KMS-11 (cell line): ENCODE measurements around the gene CECR2.

Experiments used
- H2AFZ ChIP-seq: fragments of 200-600 bp; sonication (generic); 2 replicates; pipeline ENCODE4 v1.6.1; 2016; ENCODE audit warnings: antibody characterized with exemption, mixed run types, low read depth
- H3K27ac ChIP-seq: fragments of 200-600 bp; sonication (generic); 2 replicates; pipeline ENCODE4 v1.6.1; 2016; ENCODE audit warnings: mild to moderate bottlenecking, mixed run types
- H3K27me3 ChIP-seq: fragments of 200-600 bp; sonication (generic); 2 replicates; pipeline ENCODE4 v1.6.1; 2017; ENCODE audit warnings: mild to moderate bottlenecking, low read depth, mixed run types, moderate library complexity; ENCODE audit not compliant: insufficient read depth
- H3K36me3 ChIP-seq: fragments of 200-600 bp; sonication (generic); 2 replicates; pipeline ENCODE4 v1.6.1; 2017; ENCODE audit warnings: mild to moderate bottlenecking, mixed run types; ENCODE audit not compliant: insufficient read depth
- H3K4me1 ChIP-seq: fragments of 200-600 bp; sonication (generic); 2 replicates; pipeline ENCODE4 v1.6.1; 2016; ENCODE audit warnings: mild to moderate bottlenecking, low read depth, mixed run types; ENCODE audit not compliant: poor library complexity, severe bottlenecking
- H3K4me2 ChIP-seq: fragments of 200-600 bp; sonication (generic); 2 replicates; pipeline ENCODE4 v1.7.0; 2016; ENCODE audit warnings: mild to moderate bottlenecking, mixed run types
- H3K4me3 ChIP-seq: fragments of 200-600 bp; sonication (generic); IDR thresholded peaks from 2 replicates; pipeline ENCODE4 v1.6.1; 2017; ENCODE audit warnings: low read depth, low read length, mixed read lengths; ENCODE audit not compliant: insufficient read depth
- H3K79me2 ChIP-seq: fragments of 200-600 bp; sonication (generic); 2 replicates; pipeline ENCODE4 v1.6.1; 2016; ENCODE audit warnings: low read depth, mixed run types; ENCODE audit not compliant: insufficient read depth
- H3K9ac ChIP-seq: fragments of 200-600 bp; sonication (generic); 2 replicates; pipeline ENCODE4 v1.6.1; 2016; ENCODE audit warnings: mild to moderate bottlenecking, mixed run types
- H4K20me1 ChIP-seq: fragments of 200-600 bp; sonication (generic); 2 replicates; pipeline ENCODE4 v1.6.1; 2016; ENCODE audit warnings: mild to moderate bottlenecking, mixed run types; ENCODE audit not compliant: insufficient read depth
- CTCF ChIP-seq: fragments of 200-600 bp; sonication (generic); conservative IDR thresholded peaks from 2 replicates; pipeline ENCODE4 v1.6.1; 2017; ENCODE audit warnings: low read depth, mild to moderate bottlenecking, antibody characterized with exemption, low read length, moderate library complexity, mixed read lengths

The CECR2 gene

GRCh38 chr22:17370026-17370765, 936 bp downstream of the CECR2 start:
- Histone ChIP-seq H2AFZ (peak overlapping the region; percentile 81), H4K20me1 (no peaks in the 10 kb centered on the region), H3K4me1 (peaks cover 15% of the 10 kb centered on the region), H3K36me3 (no peaks in the 10 kb centered on the region), H3K4me2 (peak overlapping the region; percentile 98), H3K27me3 (no peaks in the 10 kb centered on the region), H3K27ac (no peak overlapping the region; the same call in 1 of the 2 replicates), H3K9ac (peak overlapping the region; percentile 51; the same call in 1 of the 2 replicates), H3K79me2 (peaks cover 17% of the 10 kb centered on the region; the same call in 1 of the 2 replicates), H3K4me3 (no peak overlapping the region)
- TF ChIP-seq CTCF = no peak

GRCh38 chr22:17370766-17371432, 1.6 kb downstream of the CECR2 start:
- H3K4me3 ChIP-seq = no peak overlapping the region

GRCh38 chr22:17371448-17371847, 2.2 kb downstream of the CECR2 start:
- Histone ChIP-seq H2AFZ (no peak overlapping the region), H3K27ac (no peak overlapping the region), H3K4me1 (peaks cover 15% of the 10 kb centered on the region), H4K20me1 (no peaks in the 10 kb centered on the region), H3K27me3 (no peaks in the 10 kb centered on the region), H3K4me2 (no peak overlapping the region; the same call in 1 of the 2 replicates), H3K79me2 (peaks cover 17% of the 10 kb centered on the region; the same call in 1 of the 2 replicates), H3K36me3 (no peaks in the 10 kb centered on the region), H3K4me3 (no peak overlapping the region), H3K9ac (no peak overlapping the region)
- TF ChIP-seq CTCF = no peak

More at GRCh38 chr22:17370766-17371432, 1.6 kb downstream of the CECR2 start:
- H2AFZ ChIP-seq = peak overlapping the region; percentile 81
- no peaks in the 10 kb centered on the region for H4K20me1 ChIP-seq
- H3K9ac ChIP-seq = peak overlapping the region; percentile 51; the same call in 1 of the 2 replicates
- no peaks in the 10 kb centered on the region for H3K27me3 ChIP-seq
- H3K36me3 ChIP-seq = no peaks in the 10 kb centered on the region
- H3K4me1 ChIP-seq = peaks cover 15% of the 10 kb centered on the region
- H3K79me2 ChIP-seq = peaks cover 17% of the 10 kb centered on the region; the same call in 1 of the 2 replicates
- no peak overlapping the region for H3K27ac ChIP-seq
- peak overlapping the region; percentile 98 for H3K4me2 ChIP-seq
- TF ChIP-seq CTCF = no peak

GRCh38 chr22:17373855-17374254, 4.6 kb downstream of the CECR2 start:
- H3K4me2 ChIP-seq = no peak overlapping the region
- H2AFZ ChIP-seq = no peak overlapping the region
- peaks cover 18% of the 10 kb centered on the region for H3K4me1 ChIP-seq
- no peaks in the 10 kb centered on the region for H3K36me3 ChIP-seq
- H4K20me1 ChIP-seq = no peaks in the 10 kb centered on the region
- no peak overlapping the region for H3K27ac ChIP-seq
- H3K4me3 ChIP-seq = no peak overlapping the region
- no peak for TF ChIP-seq CTCF
- H3K79me2 ChIP-seq = peaks cover 21% of the 10 kb centered on the region; the same call in 1 of the 2 replicates
- no peak overlapping the region for H3K9ac ChIP-seq
- H3K27me3 ChIP-seq = no peaks in the 10 kb centered on the region
